Measurements from ENCODE around the gene OGFOD1.
"Not testable (repeated sequence)": the region's sequence is repeated elsewhere in the genome, so short reads cannot be mapped to it uniquely, and the experiment has no call there.

GRCh38 chr16:56488868-56489267, 37.5 kb downstream of the OGFOD1 start:
- TF ChIP-seq, protein P1, sequence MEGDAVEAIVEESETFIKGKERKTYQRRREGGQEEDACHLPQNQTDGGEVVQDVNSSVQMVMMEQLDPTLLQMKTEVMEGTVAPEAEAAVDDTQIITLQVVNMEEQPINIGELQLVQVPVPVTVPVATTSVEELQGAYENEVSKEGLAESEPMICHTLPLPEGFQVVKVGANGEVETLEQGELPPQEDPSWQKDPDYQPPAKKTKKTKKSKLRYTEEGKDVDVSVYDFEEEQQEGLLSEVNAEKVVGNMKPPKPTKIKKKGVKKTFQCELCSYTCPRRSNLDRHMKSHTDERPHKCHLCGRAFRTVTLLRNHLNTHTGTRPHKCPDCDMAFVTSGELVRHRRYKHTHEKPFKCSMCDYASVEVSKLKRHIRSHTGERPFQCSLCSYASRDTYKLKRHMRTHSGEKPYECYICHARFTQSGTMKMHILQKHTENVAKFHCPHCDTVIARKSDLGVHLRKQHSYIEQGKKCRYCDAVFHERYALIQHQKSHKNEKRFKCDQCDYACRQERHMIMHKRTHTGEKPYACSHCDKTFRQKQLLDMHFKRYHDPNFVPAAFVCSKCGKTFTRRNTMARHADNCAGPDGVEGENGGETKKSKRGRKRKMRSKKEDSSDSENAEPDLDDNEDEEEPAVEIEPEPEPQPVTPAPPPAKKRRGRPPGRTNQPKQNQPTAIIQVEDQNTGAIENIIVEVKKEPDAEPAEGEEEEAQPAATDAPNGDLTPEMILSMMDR (IDR thresholded peaks at IDR 0.05) = not testable (repeated sequence)
- not testable (repeated sequence) for TF ChIP-seq POLR2A (IDR thresholded peaks at IDR 0.05)
